Upper lobe of right lung (tissue), 1 donor: ENCODE results near the gene OR8H2. TPM values are rescaled to one million over a fixed set of nuclear protein-coding genes. Genes with fewer than 3 reads are reported as not detected.
"Not testable (repeated sequence)": the region's sequence is repeated elsewhere in the genome, so short reads cannot be mapped to it uniquely, and the experiment has no call there.

Experiments
- ATAC-seq: fragments of 200-7000 bp; cut with Tn5 transposase; one replicate; pipeline ENCODE4 v1.9.1; 2020; ENCODE audit warnings: mild to moderate bottlenecking, moderate library complexity
- DNase-seq: peaks from one replicate; pipeline ENCODE4 v3.0.0-alpha.2; 2020
- H3K27ac ChIP-seq: fragments of 200-600 bp; one replicate; pipeline ENCODE4 v1.8.0; 2022
- H3K27me3 ChIP-seq: fragments of 200-600 bp; one replicate; pipeline ENCODE4 v1.8.0; 2022; ENCODE audit warnings: mild to moderate bottlenecking
- H3K36me3 ChIP-seq: fragments of 200-600 bp; one replicate; pipeline ENCODE4 v1.8.0; 2022
- H3K4me1 ChIP-seq: fragments of 200-600 bp; one replicate; pipeline ENCODE4 v1.8.0; 2022
- H3K4me3 ChIP-seq: fragments of 200-600 bp; one replicate; pipeline ENCODE4 v1.8.0; 2022; ENCODE audit warnings: mild to moderate bottlenecking
- H3K9me3 ChIP-seq: fragments of 200-600 bp; one replicate; pipeline ENCODE4 v1.8.0; 2022
- CTCF ChIP-seq: fragments of 200-600 bp; IDR thresholded peaks from one replicate; pipeline ENCODE4 v1.8.0; 2022; ENCODE audit warnings: antibody characterized with exemption
- intact Hi-C: fragments of 100-400 bp; cut with DNase I; formaldehyde crosslinking; loops from one replicate; pipeline ENCODE4 v1.11.0; 2022
- total RNA-seq: library from RNA; stranded (reverse); fragmentation: NEBNext Ultra II Directional; extraction: Animal tissue kit (Norgen Biotek cat#: 25700); gene quantifications from one replicate; pipeline ENCODE4 v1.2.1, GENCODE V29; 2021
- donor health status: DM: no; HTN: yes; CAD: no; lungs with severe emphysema.

Gene OR8H2
- total RNA-seq, 1 donor from 2014 or later: not detected

- ATAC-seq: no peak
- no peak for DNase-seq
- intact Hi-C loops: no loop called here
- no peaks in the 10 kb centered on the region for H3K9me3 ChIP-seq
- H3K4me3 ChIP-seq: no peak within 1 kb of the TSS
- H3K4me1 ChIP-seq: no peaks in the 10 kb centered on the region
- H3K36me3 ChIP-seq: no peaks in the 10 kb centered on the region
- TF ChIP-seq CTCF: no peak
- H3K27ac ChIP-seq: no peak within 1 kb of the TSS
- no peaks in the 10 kb centered on the region for H3K27me3 ChIP-seq
Measured at GRCh38 chr11:56122073-56122472, 18.6 kb downstream of the OR8H2 start, which contains the start of gene OR8H3. Gene OR8H3 (plus strand): TSS chr11:56122373. CDS start chr11:56122373, 0 bp downstream.

GRCh38 chr11:56140151-56140661 lies 36.7 kb downstream of the OR8H2 start, which contains the start of gene OR8J3:
Gene OR8J3 (minus strand): TSS chr11:56140201. CDS start chr11:56137718, 2,483 bp downstream.
- Histone ChIP-seq H3K9me3 (no peaks in the 10 kb centered on the region), H3K4me1 (no peaks in the 10 kb centered on the region), H3K27ac (no peak within 1 kb of the TSS), H3K36me3 (no peaks in the 10 kb centered on the region), H3K4me3 (no peak within 1 kb of the TSS), H3K27me3 (no peaks in the 10 kb centered on the region)
- no peak for TF ChIP-seq CTCF
- ATAC-seq (no peak), DNase-seq (no peak)
- intact Hi-C loops: no loop called here

- H3K9me3 ChIP-seq, H3K27me3 ChIP-seq, intact Hi-C loops, H3K27ac ChIP-seq, H3K36me3 ChIP-seq, H3K4me3 ChIP-seq, H3K4me1 ChIP-seq, ATAC-seq, DNase-seq: not testable (repeated sequence)
Measured at GRCh38 chr11:56143681-56144080, 40.2 kb downstream of the OR8H2 start.

- ATAC-seq (no peak), DNase-seq (no peak)
- no peak overlapping the region for H3K4me3 ChIP-seq
- no peaks in the 10 kb centered on the region for H3K27me3 ChIP-seq
- no peaks in the 10 kb centered on the region for H3K4me1 ChIP-seq
- intact Hi-C loops: no loop called here
- H3K27ac ChIP-seq: no peak overlapping the region
- H3K36me3 ChIP-seq: no peaks in the 10 kb centered on the region
- H3K9me3 ChIP-seq: no peaks in the 10 kb centered on the region
- TF ChIP-seq CTCF: no peak
Measured at GRCh38 chr11:56151376-56151775, 47.9 kb downstream of the OR8H2 start.

- Histone ChIP-seq H3K4me1 (no peaks in the 10 kb centered on the region), H3K27ac (no peak overlapping the region), H3K9me3 (no peaks in the 10 kb centered on the region), H3K36me3 (no peaks in the 10 kb centered on the region), H3K4me3 (no peak overlapping the region), H3K27me3 (no peaks in the 10 kb centered on the region)
- no peak for ATAC-seq
- TF ChIP-seq CTCF: no peak
- DNase-seq: no peak
- intact Hi-C loops: no loop called here
Measured at GRCh38 chr11:56152333-56152732, 48.8 kb downstream of the OR8H2 start.

Other genes starting within 250 kb of the OR8H2 start
- gene TRIM51, start 220.4 kb upstream of the OR8H2 start, total RNA-seq: not detected
- not detected for gene OR5W2, start 189.1 kb upstream of the OR8H2 start, total RNA-seq
- not detected for gene OR5I1, start 167.3 kb upstream of the OR8H2 start, total RNA-seq
- not detected for gene OR10AG1, start 133.7 kb upstream of the OR8H2 start, total RNA-seq
- gene OR5F1, start 109.1 kb upstream of the OR8H2 start, total RNA-seq: not detected
- gene OR5AS1, start 76.0 kb upstream of the OR8H2 start, total RNA-seq: not detected
- gene OR8I2, start 10.4 kb upstream of the OR8H2 start, total RNA-seq: not detected
- not detected for gene OR8H3, start 18.7 kb downstream of the OR8H2 start, total RNA-seq
- not detected for gene OR8J3, start 36.5 kb downstream of the OR8H2 start, total RNA-seq
- not detected for gene OR8K5, start 56.6 kb downstream of the OR8H2 start, total RNA-seq
- not detected for gene OR5J2, start 72.9 kb downstream of the OR8H2 start, total RNA-seq
- gene OR5T2, start 130.6 kb downstream of the OR8H2 start, total RNA-seq: not detected
- gene OR5T3, start 148.6 kb downstream of the OR8H2 start, total RNA-seq: not detected
- not detected for gene OR5T1, start 170.5 kb downstream of the OR8H2 start, total RNA-seq
- not detected for gene OR8H1, start 188.6 kb downstream of the OR8H2 start, total RNA-seq
- not detected for gene OR8K3, start 211.5 kb downstream of the OR8H2 start, total RNA-seq
- not detected for gene OR8K1, start 242.4 kb downstream of the OR8H2 start, total RNA-seq